ENCODE data around the gene FANCD2OS. TPM values are rescaled to one million over a fixed set of nuclear protein-coding genes. Genes with fewer than 3 reads are reported as not detected.

FANCD2OS gene
- total and polyA plus RNA-seq, 10 donors, result not detected

DNA sequence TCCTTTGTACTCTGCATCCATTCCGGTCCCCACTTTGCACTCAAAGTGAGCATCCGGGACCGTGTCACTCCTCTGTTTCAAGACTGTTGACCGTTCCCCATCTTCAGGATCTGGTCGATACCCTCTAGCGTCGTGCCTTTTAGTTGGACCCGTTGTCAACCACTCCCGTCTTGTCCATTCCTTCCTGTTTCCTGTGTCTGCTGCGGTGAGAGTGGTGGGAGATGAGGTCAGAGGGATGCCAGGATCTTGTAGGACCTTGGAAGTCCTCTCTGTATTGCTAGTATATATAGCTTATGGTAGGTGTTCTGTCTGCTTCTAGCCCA is 8.0 kb upstream of the FANCD2OS start:
- no peaks in the 10 kb centered on the region for H3K9me3 ChIP-seq
- intact Hi-C loops (cut with DNase I; ENCODE audit: low total_unique reads), result no loop called here
- peak overlapping the region; percentile 64 to 93 (median 89) for H3K27ac ChIP-seq
- H3K4me1 ChIP-seq, result peaks cover 18 to 56% (median 44%) of the 10 kb centered on the region in 6 donors
- 0 to 1% (median 0%) methylated on average over 10 of the region's 10 CpGs for WGBS, 5 donors
- H3K4me3 ChIP-seq, result peak overlapping the region; percentile 84 to 96 (median 94)
- TF ChIP-seq POLR2A (IDR thresholded peaks at IDR 0.05), result no peak
- TF ChIP-seq, protein P1, sequence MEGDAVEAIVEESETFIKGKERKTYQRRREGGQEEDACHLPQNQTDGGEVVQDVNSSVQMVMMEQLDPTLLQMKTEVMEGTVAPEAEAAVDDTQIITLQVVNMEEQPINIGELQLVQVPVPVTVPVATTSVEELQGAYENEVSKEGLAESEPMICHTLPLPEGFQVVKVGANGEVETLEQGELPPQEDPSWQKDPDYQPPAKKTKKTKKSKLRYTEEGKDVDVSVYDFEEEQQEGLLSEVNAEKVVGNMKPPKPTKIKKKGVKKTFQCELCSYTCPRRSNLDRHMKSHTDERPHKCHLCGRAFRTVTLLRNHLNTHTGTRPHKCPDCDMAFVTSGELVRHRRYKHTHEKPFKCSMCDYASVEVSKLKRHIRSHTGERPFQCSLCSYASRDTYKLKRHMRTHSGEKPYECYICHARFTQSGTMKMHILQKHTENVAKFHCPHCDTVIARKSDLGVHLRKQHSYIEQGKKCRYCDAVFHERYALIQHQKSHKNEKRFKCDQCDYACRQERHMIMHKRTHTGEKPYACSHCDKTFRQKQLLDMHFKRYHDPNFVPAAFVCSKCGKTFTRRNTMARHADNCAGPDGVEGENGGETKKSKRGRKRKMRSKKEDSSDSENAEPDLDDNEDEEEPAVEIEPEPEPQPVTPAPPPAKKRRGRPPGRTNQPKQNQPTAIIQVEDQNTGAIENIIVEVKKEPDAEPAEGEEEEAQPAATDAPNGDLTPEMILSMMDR (IDR thresholded peaks at IDR 0.05 in 8 of 11, conservative IDR thresholded peaks at IDR 0.05 in 3 of 11), result no peak
- TF ChIP-seq POLR2AphosphoS5 (IDR thresholded peaks at IDR 0.05), result no peak
- no peak for DNase-seq
- peaks cover 0 to 31% (median 0%) of the 10 kb centered on the region in 6 donors for H3K36me3 ChIP-seq
- no peaks in the 10 kb centered on the region for H3K27me3 ChIP-seq (replicated peaks in 1 of 7)

DNA sequence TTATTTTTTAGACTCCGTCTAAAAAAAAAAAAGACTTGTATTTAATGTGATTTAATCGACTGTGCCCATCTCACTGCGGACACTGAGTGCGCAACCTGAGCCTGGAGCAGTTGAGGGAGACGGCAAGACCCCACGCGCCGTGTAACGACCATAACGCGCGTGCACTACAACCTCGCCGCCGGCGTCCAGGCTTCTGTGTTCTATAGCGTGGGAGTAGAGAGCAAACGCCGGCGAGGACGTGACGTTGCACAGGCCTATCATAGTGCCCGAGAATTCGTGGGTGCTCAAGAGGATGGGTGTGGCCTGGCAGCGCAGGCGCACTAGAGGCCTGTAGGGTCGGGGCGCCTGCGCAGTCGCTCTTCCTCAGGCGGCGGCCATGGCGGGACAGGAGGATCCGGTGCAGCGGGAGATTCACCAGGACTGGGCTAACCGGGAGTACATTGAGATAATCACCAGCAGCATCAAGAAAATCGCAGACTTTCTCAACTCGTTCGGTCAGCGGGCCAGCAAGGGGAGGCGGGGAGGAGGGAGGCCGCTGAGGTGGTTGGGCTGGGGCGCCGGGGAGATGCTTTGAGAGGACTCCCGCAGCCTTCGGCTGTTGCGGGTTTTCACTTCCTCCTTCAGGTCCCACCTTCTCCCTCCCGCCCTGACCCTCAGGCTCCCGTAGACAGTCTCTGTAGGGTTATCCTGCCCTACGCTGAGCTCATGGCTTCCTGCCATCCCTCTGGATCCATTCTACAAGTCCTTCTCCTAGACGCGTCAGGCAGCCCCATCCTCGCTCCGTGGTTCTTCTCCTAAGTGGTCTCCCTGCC is 7.5 kb upstream of the FANCD2OS start, which contains the start of gene BRK1:
BRK1 (plus strand) TSS at position 350 of the 812 bp plus-strand sequence; CDS start at position 377, 27 bp downstream.
- peak within 1 kb of the TSS; percentile 84 to 96 (median 94) for H3K4me3 ChIP-seq
- peaks cover 0 to 25% (median 0%) of the 10 kb centered on the region in 6 donors for H3K36me3 ChIP-seq
- TF ChIP-seq POLR2AphosphoS5 (IDR thresholded peaks at IDR 0.05) (peak; percentile 96 to 99 (median 98)), POLR2A (IDR thresholded peaks at IDR 0.05) (peak in 2 of 3 donors; percentile 62 to 87)
- TF ChIP-seq, protein P1 (IDR thresholded peaks at IDR 0.05 in 8 of 11, conservative IDR thresholded peaks at IDR 0.05 in 3 of 11), result peak in 2 of 11 experiments; percentile 14 to 36
- WGBS, 5 donors, result 0 to 1% (median 0%) methylated on average over 40 to 54 of the region's 54 CpGs
- H3K27ac ChIP-seq, result peak within 1 kb of the TSS; percentile 64 to 93 (median 89)
- peak; percentile 98 for DNase-seq
- no peaks in the 10 kb centered on the region for H3K9me3 ChIP-seq
- peaks cover 18 to 55% (median 44%) of the 10 kb centered on the region in 6 donors for H3K4me1 ChIP-seq
- no peaks in the 10 kb centered on the region for H3K27me3 ChIP-seq (replicated peaks in 1 of 7)
- intact Hi-C loops (cut with DNase I; ENCODE audit: low total_unique reads), result no loop called here

DNA sequence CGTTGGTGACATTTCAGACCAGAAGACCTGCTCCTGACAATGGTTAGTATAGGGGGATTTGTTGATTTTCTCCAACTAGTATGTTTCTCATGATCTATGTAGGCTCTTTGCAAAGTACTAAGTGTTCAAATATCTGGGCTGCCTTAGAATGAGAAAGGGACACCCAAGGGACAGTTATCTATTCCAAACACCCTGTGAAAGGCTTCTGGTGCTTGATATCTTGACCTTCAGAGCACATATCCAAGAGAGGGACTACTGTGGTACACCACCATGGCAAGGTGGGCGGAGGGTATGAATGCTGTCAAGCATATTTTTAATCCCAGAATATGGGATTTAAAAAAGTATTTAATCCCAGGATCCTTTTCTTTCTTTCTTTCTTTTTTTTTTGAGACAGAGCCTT is 1.1 kb downstream of the FANCD2OS start:
- no peaks in the 10 kb centered on the region for H3K9me3 ChIP-seq
- H3K4me3 ChIP-seq, result no peak overlapping the region
- TF ChIP-seq POLR2A (IDR thresholded peaks at IDR 0.05) (no peak), POLR2AphosphoS5 (IDR thresholded peaks at IDR 0.05) (no peak)
- TF ChIP-seq, protein P1 (IDR thresholded peaks at IDR 0.05 in 8 of 11, conservative IDR thresholded peaks at IDR 0.05 in 3 of 11), result no peak
- H3K27me3 ChIP-seq (replicated peaks in 1 of 7), result peaks cover 0 to 5% (median 0%) of the 10 kb centered on the region in 7 donors
- no peak overlapping the region for H3K27ac ChIP-seq
- peaks cover 0 to 7% (median 0%) of the 10 kb centered on the region in 6 donors for H3K36me3 ChIP-seq
- no peak for DNase-seq
- 80 to 95% (median 86%) methylated on average over 2 of the region's 2 CpGs for WGBS, 5 donors
- H3K4me1 ChIP-seq, result no peaks in the 10 kb centered on the region
- intact Hi-C loops (cut with DNase I; ENCODE audit: low total_unique reads), result no loop called here

DNA sequence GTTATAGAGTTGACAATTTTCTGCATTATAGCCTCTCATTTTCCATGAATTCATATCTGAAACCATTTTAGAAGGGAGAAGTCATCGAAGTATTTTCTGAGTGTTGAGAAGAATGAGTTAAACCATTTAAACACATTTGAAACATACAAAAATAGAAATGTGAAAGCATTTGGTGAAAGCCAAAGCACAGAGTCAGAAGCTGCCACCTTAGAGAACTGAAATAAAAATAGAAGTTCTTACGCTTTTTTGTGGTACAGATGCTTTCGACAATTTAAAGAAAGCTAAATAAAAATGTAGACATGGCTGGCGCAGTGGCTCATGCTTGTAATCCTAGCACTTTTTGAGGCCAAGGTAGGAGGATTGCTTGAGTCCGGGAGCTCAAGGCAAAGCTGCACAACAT is 9.0 kb downstream of the FANCD2OS start:
- peaks cover 0 to 82% (median 0%) of the 10 kb centered on the region in 6 donors for H3K36me3 ChIP-seq
- no peaks in the 10 kb centered on the region for H3K27me3 ChIP-seq (replicated peaks in 1 of 7)
- H3K4me3 ChIP-seq, result no peak overlapping the region
- H3K9me3 ChIP-seq, result no peaks in the 10 kb centered on the region
- WGBS, 5 donors, result 92 to 97% (median 96%) methylated on average over 5 of the region's 5 CpGs
- H3K4me1 ChIP-seq, result no peaks in the 10 kb centered on the region
- H3K27ac ChIP-seq, result no peak overlapping the region
- TF ChIP-seq POLR2A (IDR thresholded peaks at IDR 0.05) (no peak), POLR2AphosphoS5 (IDR thresholded peaks at IDR 0.05) (no peak)
- TF ChIP-seq, protein P1 (IDR thresholded peaks at IDR 0.05 in 8 of 11, conservative IDR thresholded peaks at IDR 0.05 in 3 of 11), result no peak
- no peak for DNase-seq
- intact Hi-C loops (cut with DNase I; ENCODE audit: low total_unique reads), result no loop called here

Data from spleen (tissue), 11 donors.